RWPE2 (cell line): ENCODE measurements around the gene CYP3A4.

Experiments
- ATAC-seq: fragments of 200-7000 bp; cut with Tn5 transposase; 3 replicates; pipeline ENCODE4 v1.9.1; 2021; ENCODE audit warnings: low read depth
- DNase-seq: peaks from one replicate; pipeline ENCODE4 v3.0.0-alpha.2; 2020; ENCODE audit warnings: low spot score
- H3K27ac ChIP-seq: fragments of 450-650 bp; 2 replicates; pipeline ENCODE4 v1.5.1; 2017; ENCODE audit warnings: mild to moderate bottlenecking; ENCODE audit not compliant: poor library complexity, severe bottlenecking
- H3K27me3 ChIP-seq: fragments of 250-450 bp; sonication (Bioruptor Pico); 2 replicates; pipeline ENCODE4 v1.5.1; 2021; ENCODE audit warnings: mild to moderate bottlenecking, moderate library complexity; ENCODE audit not compliant: insufficient read depth, poor library complexity, severe bottlenecking
- H3K36me3 ChIP-seq: fragments of 250-450 bp; sonication (Bioruptor Pico); 2 replicates; pipeline ENCODE4 v1.5.1; 2020; ENCODE audit warnings: low read depth, mild to moderate bottlenecking, moderate library complexity
- H3K4me1 ChIP-seq: fragments of 250-450 bp; sonication (Bioruptor Pico); 2 replicates; pipeline ENCODE4 v1.5.1; 2021; ENCODE audit warnings: mild to moderate bottlenecking, moderate library complexity; ENCODE audit not compliant: insufficient read depth, poor library complexity, severe bottlenecking
- H3K4me3 ChIP-seq: fragments of 250-450 bp; sonication (Bioruptor Pico); 2 replicates; pipeline ENCODE4 v1.5.1; 2021; ENCODE audit warnings: mild to moderate bottlenecking, moderate library complexity; ENCODE audit not compliant: severe bottlenecking
- H3K9me3 ChIP-seq: fragments of 250-450 bp; sonication (Bioruptor Pico); 2 replicates; pipeline ENCODE4 v1.5.1; 2021; ENCODE audit warnings: mild to moderate bottlenecking, moderate library complexity; ENCODE audit not compliant: severe bottlenecking
- CTCF ChIP-seq: fragments of 450-650 bp; IDR thresholded peaks from one replicate; pipeline ENCODE4 v1.5.1; 2017; ENCODE audit warnings: mild to moderate bottlenecking, moderate library complexity; ENCODE audit not compliant: poor library complexity, severe bottlenecking

The CYP3A4 gene

GRCh38 chr7:99768471-99768870 lies 15.5 kb downstream of the CYP3A4 start:
- no peak overlapping the region for H3K27ac ChIP-seq
- H3K9me3 ChIP-seq = no peaks in the 10 kb centered on the region
- H3K27me3 ChIP-seq = no peaks in the 10 kb centered on the region
- no peak overlapping the region for H3K4me3 ChIP-seq
- no peak for ATAC-seq
- no peaks in the 10 kb centered on the region for H3K36me3 ChIP-seq
- no peak for DNase-seq
- no peak for TF ChIP-seq CTCF
- no peaks in the 10 kb centered on the region for H3K4me1 ChIP-seq

GRCh38 chr7:99767662-99768061 lies 16.3 kb downstream of the CYP3A4 start:
- H3K27me3 ChIP-seq = no peaks in the 10 kb centered on the region
- no peak for ATAC-seq

GRCh38 chr7:99766484-99767099 lies 17.4 kb downstream of the CYP3A4 start:
- H3K27me3 ChIP-seq = no peaks in the 10 kb centered on the region
- H3K9me3 ChIP-seq = no peaks in the 10 kb centered on the region
- DNase-seq (no peak), ATAC-seq (no peak)
- H3K27ac ChIP-seq = no peak overlapping the region
- no peak overlapping the region for H3K4me3 ChIP-seq
- no peak for TF ChIP-seq CTCF
- peaks cover 5% of the 10 kb centered on the region for H3K4me1 ChIP-seq
- H3K36me3 ChIP-seq = no peaks in the 10 kb centered on the region

More at GRCh38 chr7:99767662-99768061, 16.3 kb downstream of the CYP3A4 start:
- Histone ChIP-seq H3K9me3 (no peaks in the 10 kb centered on the region), H3K27ac (no peak overlapping the region), H3K4me1 (peaks cover 2% of the 10 kb centered on the region), H3K36me3 (no peaks in the 10 kb centered on the region), H3K4me3 (no peak overlapping the region)
- no peak for TF ChIP-seq CTCF
- DNase-seq = no peak

- Histone ChIP-seq H3K9me3 (no peaks in the 10 kb centered on the region), H3K27me3 (no peaks in the 10 kb centered on the region), H3K4me3 (no peak overlapping the region), H3K27ac (no peak overlapping the region), H3K4me1 (peaks cover 5% of the 10 kb centered on the region), H3K36me3 (no peaks in the 10 kb centered on the region)
- TF ChIP-seq CTCF = no peak
- ATAC-seq (no peak), DNase-seq (no peak)
Measured at GRCh38 chr7:99764478-99764877, 19.5 kb downstream of the CYP3A4 start.

- peak; percentile 100 for ATAC-seq
- H3K27ac ChIP-seq = peak overlapping the region; percentile 24
- DNase-seq = peak; percentile 65
- no peaks in the 10 kb centered on the region for H3K36me3 ChIP-seq
- no peaks in the 10 kb centered on the region for H3K9me3 ChIP-seq
- TF ChIP-seq CTCF = no peak
- no peaks in the 10 kb centered on the region for H3K27me3 ChIP-seq
- no peak overlapping the region for H3K4me3 ChIP-seq
- peaks cover 5% of the 10 kb centered on the region for H3K4me1 ChIP-seq
Measured at GRCh38 chr7:99762680-99763327, 21.2 kb downstream of the CYP3A4 start.
